IMR-90 (cell line): ENCODE measurements around the gene SEMA6D. TPM values are rescaled to one million over a fixed set of nuclear protein-coding genes. Genes with fewer than 3 reads are reported as not detected.

ENCODE experiments used
- ATAC-seq: fragments of 200-7000 bp; cut with Tn5 transposase; 2 replicates; pipeline ENCODE4 v1.9.1; 2020; ENCODE audit warnings: low read depth, mild to moderate bottlenecking, moderate library complexity
- BruUV-seq: library from RNA; stranded (reverse); fragments of 400-500 nt; replicated peaks from 2 replicates; lab custom pipeline; 2021; lab: Mats Ljungman, UMichigan
- CTCF ChIA-PET: fragments of 300-600 bp; formaldehyde crosslinking; extraction: SDS; loops from one replicate; lab custom pipeline; 2021; ENCODE audit warnings: antibody characterized with exemption; lab: Yijun Ruan, JAX
- POLR2A ChIA-PET: fragments of 300-600 bp; sonication (Branson Sonifier 250); formaldehyde crosslinking; loops from one replicate; lab custom pipeline; 2022; ENCODE audit warnings: antibody characterized with exemption; ENCODE audit not compliant: unreplicated experiment; lab: Charles Lee
- DNase-seq: peaks from one replicate; pipeline ENCODE4 v3.0.0; 2013
- H2AFZ ChIP-seq: replicated peaks from 2 replicates; pipeline ENCODE3; 2013; ENCODE audit warnings: low read length, mild to moderate bottlenecking; ENCODE audit not compliant: poor library complexity
- H2AK5ac ChIP-seq: 2 replicates; pipeline ENCODE4 v1.6.1; 2013; ENCODE audit warnings: low read depth, low read length, inconsistent platforms
- H2AK9ac ChIP-seq: replicated peaks from 2 replicates; pipeline ENCODE3; 2013; ENCODE audit warnings: mild to moderate bottlenecking, low read depth, low read length, moderate library complexity; ENCODE audit not compliant: poor library complexity
- H2BK120ac ChIP-seq: 2 replicates; pipeline ENCODE4 v1.6.1; 2013; ENCODE audit warnings: low read depth, low read length, inconsistent platforms
- H2BK15ac ChIP-seq: 3 replicates; pipeline ENCODE4 v1.6.1; 2013; ENCODE audit warnings: low read depth, low read length, inconsistent platforms
- H2BK20ac ChIP-seq: 2 replicates; pipeline ENCODE4 v1.6.1; 2013; ENCODE audit warnings: low read depth, mild to moderate bottlenecking, inconsistent platforms, low read length, moderate library complexity
- H2BK5ac ChIP-seq: 2 replicates; pipeline ENCODE4 v1.6.1; 2013; ENCODE audit warnings: mild to moderate bottlenecking, low read depth, low read length, inconsistent platforms; ENCODE audit not compliant: poor library complexity, severe bottlenecking
- H3K14ac ChIP-seq: replicated peaks from 2 replicates; pipeline ENCODE4 v1.6.1; 2013; ENCODE audit warnings: low read depth, low read length, inconsistent platforms
- H3K18ac ChIP-seq: 2 replicates; pipeline ENCODE4 v1.6.1; 2013; ENCODE audit warnings: low read depth, low read length, control low read depth
- H3K23ac ChIP-seq: 2 replicates; pipeline ENCODE4 v1.6.1; 2013; ENCODE audit warnings: low read depth, low read length, inconsistent platforms
- H3K27ac ChIP-seq: 2 replicates; pipeline ENCODE4 v1.5.1; 2013; ENCODE audit warnings: mild to moderate bottlenecking, control low read depth, low read length; ENCODE audit not compliant: insufficient read depth
- H3K27me3 ChIP-seq: 2 replicates; pipeline ENCODE4 v1.6.1; 2013; ENCODE audit warnings: low read length; ENCODE audit not compliant: control insufficient read depth, insufficient read depth
- H3K36me3 ChIP-seq: 2 replicates; pipeline ENCODE4 v1.6.1; 2013; ENCODE audit warnings: low read length, mixed read lengths; ENCODE audit not compliant: control insufficient read depth, insufficient read depth
- H3K4ac ChIP-seq: 2 replicates; pipeline ENCODE4 v1.6.1; 2013; ENCODE audit warnings: low read depth, low read length, inconsistent platforms
- H3K4me1 ChIP-seq: 2 replicates; pipeline ENCODE4 v1.6.1; 2013; ENCODE audit warnings: low read length, mixed read lengths; ENCODE audit not compliant: control insufficient read depth, insufficient read depth
- H3K4me2 ChIP-seq: 2 replicates; pipeline ENCODE4 v1.6.1; 2013; ENCODE audit warnings: low read depth, mild to moderate bottlenecking, control low read depth, low read length, moderate library complexity
- H3K4me3 ChIP-seq: 2 replicates; pipeline ENCODE4 v1.5.1; 2013; ENCODE audit warnings: low read depth, mild to moderate bottlenecking, control low read depth, low read length, moderate library complexity; ENCODE audit not compliant: insufficient read depth
- H3K56ac ChIP-seq: 2 replicates; pipeline ENCODE4 v1.6.1; 2013; ENCODE audit warnings: low read length, inconsistent platforms; ENCODE audit not compliant: insufficient read depth; ENCODE audit errors: extremely low read depth
- H3K79me1 ChIP-seq, 2 experiments: 2 replicates each; pipeline ENCODE4 v1.6.1; 2013; ENCODE audit warnings: low read length in 2 of 2, inconsistent platforms in 1 of 2, low read depth in 1 of 2
- H3K9ac ChIP-seq: 2 replicates; pipeline ENCODE4 v1.6.1; 2013; ENCODE audit warnings: low read depth, low read length, control low read depth
- H3K9me1 ChIP-seq: 2 replicates; pipeline ENCODE4 v1.6.1; 2013; ENCODE audit warnings: low read length, inconsistent platforms; ENCODE audit not compliant: insufficient read depth
- H3K9me3 ChIP-seq: 2 replicates; pipeline ENCODE4 v1.6.1; 2013; ENCODE audit warnings: low read length; ENCODE audit not compliant: control insufficient read depth, insufficient read depth
- H4K20me1 ChIP-seq: 2 replicates; pipeline ENCODE4 v1.6.1; 2013; ENCODE audit warnings: low read length, inconsistent platforms; ENCODE audit not compliant: insufficient read depth
- H4K5ac ChIP-seq: 2 replicates; pipeline ENCODE4 v1.6.1; 2013; ENCODE audit warnings: mild to moderate bottlenecking, low read depth, low read length, control low read depth
- H4K8ac ChIP-seq, 2 experiments: 2 replicates each; pipeline ENCODE4 v1.6.1; 2013; ENCODE audit warnings: low read depth in 2 of 2, low read length in 2 of 2, control low read depth in 1 of 2, inconsistent platforms in 1 of 2
- H4K91ac ChIP-seq: 2 replicates; pipeline ENCODE4 v1.6.1; 2013; ENCODE audit warnings: low read depth, low read length, inconsistent platforms; ENCODE audit not compliant: insufficient read depth
- BHLHE40 ChIP-seq: fragments of 150-350 bp; IDR thresholded peaks from 2 replicates; pipeline ENCODE4 v1.6.1; 2016; ENCODE audit warnings: mild to moderate bottlenecking, low read depth, low read length
- MXI1 ChIP-seq: IDR thresholded peaks from 2 replicates; pipeline ENCODE4 v1.6.1; 2012; ENCODE audit warnings: low read depth, mild to moderate bottlenecking, low read length, moderate library complexity, borderline replicate concordance
- POLR2A ChIP-seq: IDR thresholded peaks from 2 replicates; pipeline ENCODE4 v1.6.1; 2012; ENCODE audit warnings: mild to moderate bottlenecking, low read depth, low read length
- RAD21 ChIP-seq: IDR thresholded peaks from 2 replicates; pipeline ENCODE4 v1.6.1; 2012; ENCODE audit warnings: low read length, improper control_type of control experiment
- WGBS, 2 experiments: methylation state at CpG; one replicate each; pipeline versions ENCODE4 v1.1.5 to v1.1.7; 2013; ENCODE audit warnings: missing lambda C conversion rate in 2 of 2; ENCODE audit not compliant: insufficient read length in 1 of 2; ENCODE audit errors: extremely low coverage in 2 of 2; 5-methylcytosine and 5-hydroxymethylcytosine counted together
- dilution Hi-C: fragments of 300-500 bp; cut with HindIII; formaldehyde crosslinking; loops from one replicate; pipeline ENCODE4 v1.14.3; 2018; ENCODE audit warnings: low sequenced_read_pairs; ENCODE audit not compliant: unreplicated experiment
- in situ Hi-C: fragments of 300-500 bp; cut with MboI; formaldehyde crosslinking; loops from 3 replicates; pipeline ENCODE4 v1.14.3; 2019; ENCODE audit warnings: low sequenced_read_pairs, inconsistent platforms, mixed read lengths
- intact Hi-C: fragments of 100-400 bp; cut with micrococcal nuclease; formaldehyde crosslinking; loops from 2 replicates; pipeline ENCODE4 v1.10.0; 2022
- polyA plus RNA-seq, 3 experiments: library from polyadenylated mRNA; depleted of rRNA; stranded (reverse); fragments of >200 nt; gene quantifications; 2 replicates each; pipeline ENCODE4 v1.2.3, GENCODE V29; 2012; ENCODE audit warnings: low replicate concordance in 1 of 3
- total RNA-seq: library from RNA; depleted of rRNA; stranded (reverse); fragments of >200 nt; gene quantifications from 2 replicates; pipeline ENCODE4 v1.2.3, GENCODE V29; 2012

SEMA6D gene
- total and polyA plus RNA-seq, 2 of the 4 experiments (the other 2 are of a cell fraction), result 12.6 to 17.4 TPM

DNA sequence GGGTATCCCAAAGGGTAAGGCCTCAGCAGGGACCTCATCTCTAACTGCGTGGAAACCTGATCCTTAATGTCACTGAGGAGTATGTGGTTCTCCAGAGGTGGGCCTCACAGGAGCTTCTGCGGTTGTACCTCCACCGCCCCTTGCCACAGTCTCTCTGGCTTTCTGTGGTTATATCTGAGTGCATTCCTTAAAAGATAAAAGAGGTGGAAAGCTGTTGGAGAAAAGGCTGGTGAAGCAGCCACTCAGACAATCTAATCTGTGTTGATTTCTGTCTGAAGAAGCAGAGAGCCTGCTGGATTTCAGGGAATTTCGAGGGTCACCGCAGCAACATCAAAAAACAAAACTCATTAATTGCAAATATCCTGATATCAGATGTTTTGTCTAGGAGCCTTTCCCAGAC lies 51.4 kb downstream of the SEMA6D start:
- Histone ChIP-seq H3K27me3 (no peaks in the 10 kb centered on the region), H3K27ac (no peak overlapping the region), H4K91ac (no peak overlapping the region), H3K56ac (no peak overlapping the region), H3K14ac (no peak overlapping the region), H2AK9ac (no peak overlapping the region), H3K9me3 (no peaks in the 10 kb centered on the region), H2AK5ac (no peak overlapping the region), H2BK15ac (no peak overlapping the region), H3K79me1 (no peaks in the 10 kb centered on the region), H3K4ac (no peak overlapping the region), H3K4me1 (no peaks in the 10 kb centered on the region), H3K9me1 (peaks cover 8% of the 10 kb centered on the region), H4K8ac (no peak overlapping the region), H2BK20ac (no peak overlapping the region), H3K23ac (no peak overlapping the region), H4K20me1 (no peaks in the 10 kb centered on the region), H3K36me3 (peaks cover 44% of the 10 kb centered on the region), H4K5ac (no peak overlapping the region), H2AFZ (no peak overlapping the region), H2BK120ac (no peak overlapping the region), H3K4me3 (no peak overlapping the region), H2BK5ac (no peak overlapping the region), H3K4me2 (no peak overlapping the region), H3K18ac (no peak overlapping the region), H3K9ac (no peak overlapping the region)
- ATAC-seq (no peak), DNase-seq (no peak)
- WGBS, 2 experiments, result no CpG with 5 or more reads among the region's 5 CpGs
- ChIA-PET CTCF (no interaction called here), POLR2A (no interaction called here)
- TF ChIP-seq POLR2A (no peak), BHLHE40 (no peak), RAD21 (no peak), MXI1 (no peak)
- intact Hi-C loops, result no loop called here
- dilution Hi-C loops, result no loop called here
- BruUV-seq, result no TSS peak
- in situ Hi-C loops, result no loop called here
